ENCODE data around the gene MMADHC.

GRCh38 chr2:149611100-149611820 is 23.7 kb upstream of the MMADHC start:
- TF ChIP-seq SP1 (IDR thresholded peaks at IDR 0.05) (no peak), JUND (IDR thresholded peaks at IDR 0.05) (no peak), YY1 (IDR thresholded peaks at IDR 0.05) (no peak), RAD21 (IDR thresholded peaks at IDR 0.05) (peak in 1 of 2 donors; percentile 49), HNF4G (IDR thresholded peaks at IDR 0.05) (no peak), GABPA (IDR thresholded peaks at IDR 0.05 in 1 of 2, conservative IDR thresholded peaks at IDR 0.05 in 1 of 2) (no peak), TAF1 (conservative IDR thresholded peaks at IDR 0.05) (no peak)
- TF ChIP-seq, protein P1, sequence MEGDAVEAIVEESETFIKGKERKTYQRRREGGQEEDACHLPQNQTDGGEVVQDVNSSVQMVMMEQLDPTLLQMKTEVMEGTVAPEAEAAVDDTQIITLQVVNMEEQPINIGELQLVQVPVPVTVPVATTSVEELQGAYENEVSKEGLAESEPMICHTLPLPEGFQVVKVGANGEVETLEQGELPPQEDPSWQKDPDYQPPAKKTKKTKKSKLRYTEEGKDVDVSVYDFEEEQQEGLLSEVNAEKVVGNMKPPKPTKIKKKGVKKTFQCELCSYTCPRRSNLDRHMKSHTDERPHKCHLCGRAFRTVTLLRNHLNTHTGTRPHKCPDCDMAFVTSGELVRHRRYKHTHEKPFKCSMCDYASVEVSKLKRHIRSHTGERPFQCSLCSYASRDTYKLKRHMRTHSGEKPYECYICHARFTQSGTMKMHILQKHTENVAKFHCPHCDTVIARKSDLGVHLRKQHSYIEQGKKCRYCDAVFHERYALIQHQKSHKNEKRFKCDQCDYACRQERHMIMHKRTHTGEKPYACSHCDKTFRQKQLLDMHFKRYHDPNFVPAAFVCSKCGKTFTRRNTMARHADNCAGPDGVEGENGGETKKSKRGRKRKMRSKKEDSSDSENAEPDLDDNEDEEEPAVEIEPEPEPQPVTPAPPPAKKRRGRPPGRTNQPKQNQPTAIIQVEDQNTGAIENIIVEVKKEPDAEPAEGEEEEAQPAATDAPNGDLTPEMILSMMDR (IDR thresholded peaks at IDR 0.05; ENCODE audit: low read depth, low read length, missing input control), result no peak
- TF ChIP-seq, protein P2, sequence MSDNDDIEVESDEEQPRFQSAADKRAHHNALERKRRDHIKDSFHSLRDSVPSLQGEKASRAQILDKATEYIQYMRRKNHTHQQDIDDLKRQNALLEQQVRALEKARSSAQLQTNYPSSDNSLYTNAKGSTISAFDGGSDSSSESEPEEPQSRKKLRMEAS (IDR thresholded peaks at IDR 0.05), result no peak
- TF ChIP-seq, protein P3, sequence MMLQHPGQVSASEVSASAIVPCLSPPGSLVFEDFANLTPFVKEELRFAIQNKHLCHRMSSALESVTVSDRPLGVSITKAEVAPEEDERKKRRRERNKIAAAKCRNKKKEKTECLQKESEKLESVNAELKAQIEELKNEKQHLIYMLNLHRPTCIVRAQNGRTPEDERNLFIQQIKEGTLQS (IDR thresholded peaks at IDR 0.05), result no peak
- TF ChIP-seq, protein P4, sequence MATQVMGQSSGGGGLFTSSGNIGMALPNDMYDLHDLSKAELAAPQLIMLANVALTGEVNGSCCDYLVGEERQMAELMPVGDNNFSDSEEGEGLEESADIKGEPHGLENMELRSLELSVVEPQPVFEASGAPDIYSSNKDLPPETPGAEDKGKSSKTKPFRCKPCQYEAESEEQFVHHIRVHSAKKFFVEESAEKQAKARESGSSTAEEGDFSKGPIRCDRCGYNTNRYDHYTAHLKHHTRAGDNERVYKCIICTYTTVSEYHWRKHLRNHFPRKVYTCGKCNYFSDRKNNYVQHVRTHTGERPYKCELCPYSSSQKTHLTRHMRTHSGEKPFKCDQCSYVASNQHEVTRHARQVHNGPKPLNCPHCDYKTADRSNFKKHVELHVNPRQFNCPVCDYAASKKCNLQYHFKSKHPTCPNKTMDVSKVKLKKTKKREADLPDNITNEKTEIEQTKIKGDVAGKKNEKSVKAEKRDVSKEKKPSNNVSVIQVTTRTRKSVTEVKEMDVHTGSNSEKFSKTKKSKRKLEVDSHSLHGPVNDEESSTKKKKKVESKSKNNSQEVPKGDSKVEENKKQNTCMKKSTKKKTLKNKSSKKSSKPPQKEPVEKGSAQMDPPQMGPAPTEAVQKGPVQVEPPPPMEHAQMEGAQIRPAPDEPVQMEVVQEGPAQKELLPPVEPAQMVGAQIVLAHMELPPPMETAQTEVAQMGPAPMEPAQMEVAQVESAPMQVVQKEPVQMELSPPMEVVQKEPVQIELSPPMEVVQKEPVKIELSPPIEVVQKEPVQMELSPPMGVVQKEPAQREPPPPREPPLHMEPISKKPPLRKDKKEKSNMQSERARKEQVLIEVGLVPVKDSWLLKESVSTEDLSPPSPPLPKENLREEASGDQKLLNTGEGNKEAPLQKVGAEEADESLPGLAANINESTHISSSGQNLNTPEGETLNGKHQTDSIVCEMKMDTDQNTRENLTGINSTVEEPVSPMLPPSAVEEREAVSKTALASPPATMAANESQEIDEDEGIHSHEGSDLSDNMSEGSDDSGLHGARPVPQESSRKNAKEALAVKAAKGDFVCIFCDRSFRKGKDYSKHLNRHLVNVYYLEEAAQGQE (IDR thresholded peaks at IDR 0.05), result no peak

Data from liver (tissue), 3 donors.